ENCODE data around the gene SLC45A2.

Gene SLC45A2

GRCh38 chr5:34007621-34008600 lies 23.4 kb upstream of the SLC45A2 start, which contains the start of gene AMACR:
TSS of gene AMACR (minus strand) at chr5:34008050. CDS start at chr5:34008019, 31 bp downstream.
- DNase-seq (ENCODE audit: low read depth) = peak; percentile 84

- DNase-seq (ENCODE audit: low read depth) = no peak
Observed at GRCh38 chr5:34007201-34007620, 22.7 kb upstream of the SLC45A2 start.

GRCh38 chr5:34005681-34006080 lies 21.2 kb upstream of the SLC45A2 start:
- DNase-seq (ENCODE audit: low read depth) = no peak

- no peak for DNase-seq (ENCODE audit: low read depth)
Observed at GRCh38 chr5:34005211-34005610, 20.7 kb upstream of the SLC45A2 start.

- DNase-seq (ENCODE audit: low read depth) = no peak
Observed at GRCh38 chr5:34003941-34004340, 19.4 kb upstream of the SLC45A2 start.

GRCh38 chr5:34002629-34003328 lies 18.3 kb upstream of the SLC45A2 start:
- DNase-seq (ENCODE audit: low read depth) = no peak

GRCh38 chr5:34001241-34001841 lies 16.8 kb upstream of the SLC45A2 start:
- DNase-seq (ENCODE audit: low read depth) = no peak

- DNase-seq (ENCODE audit: low read depth) = no peak
Observed at GRCh38 chr5:33999978-34000377, 15.5 kb upstream of the SLC45A2 start.

- no peak for DNase-seq (ENCODE audit: low read depth)
Observed at GRCh38 chr5:33997331-33997983, 13.0 kb upstream of the SLC45A2 start.

GRCh38 chr5:33995865-33996264 lies 11.4 kb upstream of the SLC45A2 start:
- no peak for DNase-seq (ENCODE audit: low read depth)

GRCh38 chr5:33994845-33995244 lies 10.4 kb upstream of the SLC45A2 start:
- DNase-seq (ENCODE audit: low read depth) = no peak

GRCh38 chr5:33992864-33993263 lies 8.4 kb upstream of the SLC45A2 start:
- DNase-seq (ENCODE audit: low read depth) = no peak

- no peak for DNase-seq (ENCODE audit: low read depth)
Observed at GRCh38 chr5:33985447-33985846, 954 bp upstream of the SLC45A2 start.

GRCh38 chr5:33984178-33984577 lies 315 bp downstream of the SLC45A2 start:
- no peak for DNase-seq (ENCODE audit: low read depth)

- DNase-seq (ENCODE audit: low read depth) = no peak
Observed at GRCh38 chr5:33981408-33982162, 2.9 kb downstream of the SLC45A2 start.

- no peak for DNase-seq (ENCODE audit: low read depth)
Observed at GRCh38 chr5:33980030-33980429, 4.5 kb downstream of the SLC45A2 start.

GRCh38 chr5:33978306-33978705 lies 6.2 kb downstream of the SLC45A2 start:
- DNase-seq (ENCODE audit: low read depth) = no peak

GRCh38 chr5:33976307-33976706 lies 8.2 kb downstream of the SLC45A2 start:
- DNase-seq (ENCODE audit: low read depth) = no peak

- DNase-seq (ENCODE audit: low read depth) = no peak
Observed at GRCh38 chr5:33975852-33976251, 8.6 kb downstream of the SLC45A2 start.

- DNase-seq (ENCODE audit: low read depth) = no peak
Observed at GRCh38 chr5:33973271-33973670, 11.2 kb downstream of the SLC45A2 start.
